Psoas muscle (tissue), 8 donors: ENCODE results near the gene NOXO1. TPM values are rescaled to one million over a fixed set of nuclear protein-coding genes. Genes with fewer than 3 reads are reported as not detected.

Source experiments
- ATAC-seq, 4 donors: fragments of 200-7000 bp; cut with Tn5 transposase; one replicate each; pipeline ENCODE4 v1.9.1; 2020; ENCODE audit warnings: moderate library complexity in 3 of 4, mild to moderate bottlenecking in 2 of 4
- DNase-seq, 2 donors: peaks; one replicate each; pipeline ENCODE4 v3.0.0-alpha.2; 2020
- H3K27ac ChIP-seq: fragments of 200-600 bp; one replicate; pipeline ENCODE4 v1.8.0; 2022
- H3K27me3 ChIP-seq, 3 donors: fragments of 200-600 bp in 1 of 3; one replicate each; pipeline versions ENCODE4 v1.6.1 to v1.8.0; 2013 to 2022; ENCODE audit warnings: low read length in 2 of 3, mild to moderate bottlenecking in 2 of 3, moderate library complexity in 1 of 3; ENCODE audit not compliant: insufficient read depth in 3 of 3
- H3K36me3 ChIP-seq, 2 donors: fragments of 200-600 bp in 1 of 2; one replicate each; pipeline versions ENCODE4 v1.6.1 to v1.8.0; 2013 to 2022; ENCODE audit warnings: low read depth in 1 of 2, mild to moderate bottlenecking in 1 of 2, moderate library complexity in 1 of 2; ENCODE audit not compliant: insufficient read depth in 1 of 2
- H3K4me1 ChIP-seq: fragments of 200-600 bp; one replicate; pipeline ENCODE4 v1.8.0; 2022
- H3K4me3 ChIP-seq: fragments of 200-600 bp; one replicate; pipeline ENCODE4 v1.8.0; 2022; ENCODE audit warnings: mild to moderate bottlenecking
- H3K9me3 ChIP-seq: fragments of 200-600 bp; one replicate; pipeline ENCODE4 v1.8.0; 2022
- WGBS, 3 donors: extraction: QIAGEN DNeasy Blood & Tissue Kit; methylation state at CpG; one replicate each; pipeline versions ENCODE4 v1.1.6 to v1.1.7; 2013; 5-methylcytosine and 5-hydroxymethylcytosine counted together
- intact Hi-C, 2 donors: fragments of 100-400 bp; cut with DNase I; formaldehyde crosslinking; loops; one replicate each; pipeline versions ENCODE4 v1.11.0 to v1.14.2; 2022
- polyA plus RNA-seq, 3 donors: library from polyadenylated mRNA; stranded (reverse); fragments of 200-250 nt; gene quantifications; one replicate each; pipeline ENCODE4 v1.2.3, GENCODE V29; 2013
- total RNA-seq, 4 donors: library from RNA; stranded (reverse); fragmentation: NEBNext Ultra II Directional in 2 of 4; extraction: Animal tissue kit (Norgen Biotek cat#: 25700) in 2 of 4; gene quantifications; one replicate each; pipeline versions ENCODE4 v1.2.1 to v1.2.4, GENCODE V29; 2021 to 2023
- TF ChIP-seq, protein P1 (sequence below): fragments of 200-600 bp; IDR thresholded peaks from one replicate; pipeline ENCODE4 v1.8.0; 2022; ENCODE audit warnings: antibody characterized with exemption
- donor health status: healthy with polysubstance abuse.
- donor health status: DM: no; HTN: no; CAD: no; lungs with moderate emphysema.
- donor health status: Bipolar disorder and iron deficiency.
- donor health status: healthy.
- donor health status: DM: yes; HTN: yes; CAD: no.
- donor health status: DM: no; HTN: no; CAD: no.
- donor health status: DM: no; HTN: no; CAD: no.
- donor health status: DM: yes; HTN: yes; CAD: no.

The NOXO1 gene
- total and polyA plus RNA-seq, 7 donors: 0.20 to 0.77 (median 0.33) TPM; not detected in 3

- no peak for ATAC-seq
- H3K4me3 ChIP-seq: no peak overlapping the region
- 53 to 63% (median 58%) methylated on average over 37 to 38 of the region's 38 CpGs for WGBS, 3 donors
- peaks cover 0 to 6% of the 10 kb centered on the region in 2 donors for H3K36me3 ChIP-seq
- H3K27me3 ChIP-seq: no peaks in the 10 kb centered on the region
- DNase-seq: no peak
- intact Hi-C loops: loop anchor here in 1 of 2 donors (10.0 kb wide), 1 partner anchor 172 kb away; the partner anchor contains the start of genes EME2, MRPS34 and NME3
- TF ChIP-seq, protein P1, sequence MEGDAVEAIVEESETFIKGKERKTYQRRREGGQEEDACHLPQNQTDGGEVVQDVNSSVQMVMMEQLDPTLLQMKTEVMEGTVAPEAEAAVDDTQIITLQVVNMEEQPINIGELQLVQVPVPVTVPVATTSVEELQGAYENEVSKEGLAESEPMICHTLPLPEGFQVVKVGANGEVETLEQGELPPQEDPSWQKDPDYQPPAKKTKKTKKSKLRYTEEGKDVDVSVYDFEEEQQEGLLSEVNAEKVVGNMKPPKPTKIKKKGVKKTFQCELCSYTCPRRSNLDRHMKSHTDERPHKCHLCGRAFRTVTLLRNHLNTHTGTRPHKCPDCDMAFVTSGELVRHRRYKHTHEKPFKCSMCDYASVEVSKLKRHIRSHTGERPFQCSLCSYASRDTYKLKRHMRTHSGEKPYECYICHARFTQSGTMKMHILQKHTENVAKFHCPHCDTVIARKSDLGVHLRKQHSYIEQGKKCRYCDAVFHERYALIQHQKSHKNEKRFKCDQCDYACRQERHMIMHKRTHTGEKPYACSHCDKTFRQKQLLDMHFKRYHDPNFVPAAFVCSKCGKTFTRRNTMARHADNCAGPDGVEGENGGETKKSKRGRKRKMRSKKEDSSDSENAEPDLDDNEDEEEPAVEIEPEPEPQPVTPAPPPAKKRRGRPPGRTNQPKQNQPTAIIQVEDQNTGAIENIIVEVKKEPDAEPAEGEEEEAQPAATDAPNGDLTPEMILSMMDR: no peak
- H3K9me3 ChIP-seq: no peaks in the 10 kb centered on the region
- peaks cover 58% of the 10 kb centered on the region for H3K4me1 ChIP-seq
- peak overlapping the region; percentile 89 for H3K27ac ChIP-seq
These were observed 34.5 kb downstream of the NOXO1 start for GRCh38 chr16:1946495-1947368.

DNA sequence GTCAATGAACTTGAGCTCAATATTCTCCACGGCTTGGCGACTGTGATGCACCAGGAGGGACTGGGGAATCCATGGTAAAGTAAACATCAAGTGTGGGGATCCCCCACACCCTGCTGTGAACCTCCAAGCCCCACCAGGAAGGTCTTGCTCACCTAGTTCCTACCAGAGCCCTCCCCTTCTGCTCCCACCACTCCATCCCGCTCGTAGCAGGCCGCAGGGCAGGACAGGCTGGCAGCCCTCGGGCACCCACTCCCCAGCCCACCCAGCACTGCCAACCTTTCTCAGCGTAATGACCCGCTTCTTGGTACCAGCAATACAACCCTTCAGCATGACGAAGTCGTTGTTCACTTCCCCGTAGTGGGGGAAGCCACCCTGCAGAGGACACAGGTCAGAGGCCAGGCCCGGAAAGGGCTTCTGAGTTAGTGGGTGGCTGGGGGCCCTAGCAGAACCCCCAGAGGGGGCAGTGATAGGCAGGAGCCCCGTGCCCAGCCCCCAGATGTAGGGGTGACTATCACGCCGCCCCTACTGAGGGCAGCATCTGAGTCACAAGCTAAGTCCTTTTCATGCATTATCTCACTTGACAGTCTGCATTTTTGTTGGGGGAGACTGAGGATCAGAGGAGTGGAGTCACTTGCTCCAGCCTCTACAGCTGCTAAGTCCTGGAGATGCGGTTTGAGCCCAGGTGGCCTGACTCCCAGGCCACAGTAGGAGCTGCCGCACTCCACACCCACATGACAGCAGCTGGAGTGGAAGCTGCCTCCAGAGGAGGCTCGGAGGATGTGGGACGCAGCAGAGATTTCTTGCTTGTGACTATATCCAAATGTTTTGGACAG, 35.5 kb downstream of the NOXO1 start:
- Histone ChIP-seq H3K36me3 (peaks cover 0 to 9% of the 10 kb centered on the region in 2 donors), H3K27ac (peak overlapping the region; percentile 89), H3K4me1 (peaks cover 59% of the 10 kb centered on the region), H3K9me3 (no peaks in the 10 kb centered on the region), H3K4me3 (no peak overlapping the region), H3K27me3 (no peaks in the 10 kb centered on the region)
- DNase-seq (no peak), ATAC-seq (no peak)
- intact Hi-C loops: loop anchor here in 1 of 2 donors (10.0 kb wide), 1 partner anchor 171 kb away; the partner anchor contains the start of genes EME2, MRPS34 and NME3
- WGBS, 3 donors: 76 to 80% (median 78%) methylated on average over 19 of the region's 19 CpGs
- TF ChIP-seq, protein P1: no peak

GRCh38 chr16:1944612-1945199, 36.6 kb downstream of the NOXO1 start:
- TF ChIP-seq, protein P1: no peak
- H3K27ac ChIP-seq: peak overlapping the region; percentile 89
- 68 to 85% (median 76%) methylated on average over 21 of the region's 21 CpGs for WGBS, 3 donors
- peaks cover 62% of the 10 kb centered on the region for H3K4me1 ChIP-seq
- no peaks in the 10 kb centered on the region for H3K9me3 ChIP-seq
- H3K27me3 ChIP-seq: no peaks in the 10 kb centered on the region
- intact Hi-C loops: loop anchor here in 1 of 2 donors (10.0 kb wide), 1 partner anchor 170 kb away; the partner anchor contains the start of genes EME2, MRPS34 and NME3
- ATAC-seq (no peak), DNase-seq (no peak)
- peaks cover 0 to 20% of the 10 kb centered on the region in 2 donors for H3K36me3 ChIP-seq
- no peak overlapping the region for H3K4me3 ChIP-seq
